ENCODE data around the gene ANAPC5.

GRCh38 chr12:121283388-121283787, 68.8 kb downstream of the ANAPC5 start:
- TF ChIP-seq POLR2A (IDR thresholded peaks at IDR 0.05) (no peak), CTCF (IDR thresholded peaks at IDR 0.05) (no peak)

All from Peyer's patch (tissue), 4 donors.